HCT116 (cell line): ENCODE data around the gene RNF10. TPM values are rescaled to one million over a fixed set of nuclear protein-coding genes. Genes with fewer than 3 reads are reported as not detected.
"Not testable (repeated sequence)": the region's sequence is repeated elsewhere in the genome, so short reads cannot be mapped to it uniquely, and the experiment has no call there.

Source experiments
- ATAC-seq: fragments of 200-7000 bp; cut with Tn5 transposase; 2 replicates; pipeline ENCODE4 v1.9.1; 2020; ENCODE audit warnings: mild to moderate bottlenecking, moderate library complexity
- BruUV-seq: library from RNA; stranded (reverse); fragments of 400-500 nt; replicated peaks from 2 replicates; lab custom pipeline; 2021; lab: Mats Ljungman, UMichigan
- CTCF ChIA-PET: fragments of 300-600 bp; sonication (Branson Sonifier 250); formaldehyde crosslinking; loops from one replicate; lab custom pipeline; 2021; ENCODE audit warnings: antibody characterized with exemption; lab: Charles Lee
- POLR2A ChIA-PET: fragments of 300-600, 350-600 bp; sonication (Branson Sonifier 250); formaldehyde crosslinking; loops from one replicate; lab custom pipeline; 2021; ENCODE audit warnings: antibody characterized with exemption; lab: Charles Lee
- RAD21 ChIA-PET, 2 experiments: fragments of 300-600 bp; sonication (Branson Sonifier 250); formaldehyde crosslinking; loops; one replicate each; lab custom pipeline; 2023; ENCODE audit warnings: low total read pairs in 2 of 2; ENCODE audit not compliant: uncharacterized antibody in 2 of 2, unreplicated experiment in 2 of 2, low non-redundant PET in 1 of 2; lab: Charles Lee
- DNase-seq: peaks from one replicate; pipeline ENCODE4 v3.0.0-alpha.2; 2010; ENCODE audit warnings: low read depth, low spot score
- H2AFZ ChIP-seq: fragments of 200-600 bp; shearing (Covaris generic), sonication (generic); 2 replicates; pipeline ENCODE4 v1.6.1; 2017; ENCODE audit warnings: low read depth, mixed run types, mixed read lengths, antibody characterized with exemption, low read length; ENCODE audit not compliant: poor library complexity, severe bottlenecking
- H3K27ac ChIP-seq: 2 replicates; pipeline ENCODE4 v1.5.1; 2012; ENCODE audit warnings: low read depth, low read length
- H3K27me3 ChIP-seq: fragments of 200-600 bp; sonication (generic); 2 replicates; pipeline ENCODE4 v1.6.1; 2016; ENCODE audit warnings: mixed run types, low read length, mixed read lengths; ENCODE audit not compliant: insufficient read depth
- H3K36me3 ChIP-seq, 2 experiments: fragments of 200-500 bp in 1 of 2; fragments of 200-600 bp in 1 of 2; sonication (Bioruptor generic) in 1 of 2; sonication (generic) in 1 of 2; 2 replicates each; pipeline versions ENCODE4 v1.5.1 to v1.6.1; 2014 to 2016; ENCODE audit warnings: low read length in 2 of 2, inconsistent platforms in 1 of 2, mixed read lengths in 1 of 2, mixed run types in 1 of 2; ENCODE audit not compliant: insufficient read depth in 2 of 2, control insufficient read depth in 1 of 2
- H3K4me1 ChIP-seq, 2 experiments: fragments of 200-600 bp in 1 of 2; sonication (generic) in 1 of 2; 2 replicates each; pipeline versions ENCODE4 v1.5.1 to v1.6.1; 2012 to 2017; ENCODE audit warnings: low read length in 2 of 2, inconsistent platforms in 1 of 2, mild to moderate bottlenecking in 1 of 2, mixed read lengths in 1 of 2, mixed run types in 1 of 2, moderate library complexity in 1 of 2; ENCODE audit not compliant: insufficient read depth in 2 of 2, control insufficient read depth in 1 of 2
- H3K4me2 ChIP-seq: fragments of 200-600 bp; sonication (generic); 2 replicates; pipeline ENCODE4 v1.6.1; 2017; ENCODE audit warnings: mixed run types, low read length, mixed read lengths
- H3K4me3 ChIP-seq, 2 experiments: fragments of 200-600 bp in 1 of 2; sonication (generic) in 1 of 2; replicated peaks in 1 of 2; 2 replicates each; pipeline ENCODE4 v1.5.1; 2011 to 2016; ENCODE audit warnings: low read length in 2 of 2, control low read depth in 1 of 2, low read depth in 1 of 2, mild to moderate bottlenecking in 1 of 2, mixed read lengths in 1 of 2, mixed run types in 1 of 2
- H3K79me2 ChIP-seq: fragments of 200-600 bp; sonication (generic); 2 replicates; pipeline ENCODE4 v1.6.1; 2017; ENCODE audit warnings: mild to moderate bottlenecking, mixed run types, low read length, moderate library complexity, mixed read lengths; ENCODE audit not compliant: insufficient read depth
- H3K9ac ChIP-seq: fragments of 200-600 bp; sonication (generic); 2 replicates; pipeline ENCODE4 v1.6.1; 2016; ENCODE audit warnings: low read length, mixed read lengths
- H3K9me2 ChIP-seq: fragments of 200-600 bp; sonication (generic), shearing (Covaris generic); 2 replicates; pipeline ENCODE4 v1.6.1; 2017; ENCODE audit warnings: mixed run types, mild to moderate bottlenecking, moderate library complexity; ENCODE audit not compliant: insufficient read depth
- H3K9me3 ChIP-seq, 2 experiments: fragments of 200-500 bp in 1 of 2; fragments of 200-600 bp in 1 of 2; sonication (Bioruptor generic) in 1 of 2; sonication (generic) in 1 of 2; 2 replicates each; pipeline ENCODE4 v1.6.1; 2014 to 2017; ENCODE audit warnings: low read length in 2 of 2, mixed read lengths in 2 of 2, inconsistent platforms in 1 of 2, low read depth in 1 of 2, mild to moderate bottlenecking in 1 of 2, mixed run types in 1 of 2, moderate library complexity in 1 of 2; ENCODE audit not compliant: control insufficient read depth in 1 of 2, insufficient read depth in 1 of 2
- H4K20me1 ChIP-seq: fragments of 200-600 bp; sonication (generic), shearing (Covaris generic); 2 replicates; pipeline ENCODE4 v1.6.1; 2017; ENCODE audit warnings: mixed run types, mild to moderate bottlenecking, moderate library complexity; ENCODE audit not compliant: insufficient read depth
- CBX3 ChIP-seq: IDR thresholded peaks from 2 replicates; pipeline ENCODE4 v1.6.1; 2012; ENCODE audit warnings: low read depth
- CTCF ChIP-seq, 3 experiments: fragments of 200-600 bp in 1 of 3; sonication (generic) in 1 of 3; IDR thresholded peaks in 2 of 3; conservative IDR thresholded peaks in 1 of 3; 2 replicates each; pipeline ENCODE4 v1.5.1; 2012 to 2017; ENCODE audit warnings: low read depth in 2 of 3, low read length in 2 of 3, antibody characterized with exemption in 1 of 3, borderline replicate concordance in 1 of 3, control low read depth in 1 of 3, mild to moderate bottlenecking in 1 of 3, mixed read lengths in 1 of 3, mixed run types in 1 of 3, moderate library complexity in 1 of 3; ENCODE audit not compliant: insufficient read depth in 1 of 3
- EGR1 ChIP-seq: IDR thresholded peaks from 2 replicates; pipeline ENCODE4 v1.6.1; 2012; ENCODE audit warnings: low read depth
- JUND ChIP-seq: IDR thresholded peaks from 2 replicates; pipeline ENCODE4 v1.6.1; 2012
- POLR2AphosphoS5 ChIP-seq: IDR thresholded peaks from 2 replicates; pipeline ENCODE4 v1.6.1; 2011; ENCODE audit warnings: mild to moderate bottlenecking, low read depth, low read length, moderate library complexity
- RAD21 ChIP-seq: IDR thresholded peaks from 2 replicates; pipeline ENCODE4 v1.6.1; 2012; ENCODE audit warnings: low read depth, mild to moderate bottlenecking
- intact Hi-C: fragments of 100-400 bp; cut with micrococcal nuclease; formaldehyde crosslinking; loops from 2 replicates; pipeline ENCODE4 v1.10.0; 2022
- total RNA-seq: library from RNA; stranded (reverse); gene quantifications from one replicate; pipeline ENCODE4 v1.2.1, GENCODE V29; 2021; ENCODE audit not compliant: unreplicated experiment

RNF10 gene
- total RNA-seq, 1 experiment from 2014 or later = 141 TPM

- no peaks in the 10 kb centered on the region; the same call in 1 of the 2 replicates for H4K20me1 ChIP-seq
- H3K9me2 ChIP-seq = no peaks in the 10 kb centered on the region
- H3K36me3 ChIP-seq = no peaks in the 10 kb centered on the region
- peak overlapping the region; percentile 86 to 97 for H3K4me3 ChIP-seq
- TF ChIP-seq JUND (no peak; the same call in 1 of the 2 replicates), EGR1 (peak; percentile 35; the same call in 1 of the 2 replicates), POLR2AphosphoS5 (peak; percentile 24; the same call in 1 of the 2 replicates), RAD21 (no peak; the same call in 1 of the 2 replicates), CBX3 (0 out of 2 replicates have a peak, but pooled peaks have one; percentile 27), CTCF (IDR thresholded peaks at IDR 0.05 in 2 of 3, conservative IDR thresholded peaks at IDR 0.05 in 1 of 3; ENCODE audit: borderline replicate concordance in 1 of 3, insufficient read depth in 1 of 3, low read depth in 2 of 3, low read length in 2 of 3) (peak in 1 of 3 experiments; percentile 28; a peak in 2 of 6 replicates)
- TF ChIP-seq, all 23 proteins: peak for 4
- peak overlapping the region; percentile 68 for H3K27ac ChIP-seq
- peak overlapping the region; percentile 94 for H3K4me2 ChIP-seq
- peaks cover 5 to 18% of the 10 kb centered on the region in 2 experiments; a peak in 2 of 4 replicates for H3K4me1 ChIP-seq
- DNase-seq = peak; percentile 41
- peaks cover 15% of the 10 kb centered on the region for H3K79me2 ChIP-seq
- ChIA-PET POLR2A (interaction anchor here (0.6 to 1.3 kb wide), 3 partner anchors 34 to 329 kb away, joined by 3 to 7 read pairs (median 3); partner anchors contain the start of genes DYNLL1, RNU4-2 and RPLP0), CTCF (interaction anchor here (1.3 kb wide), 2 partner anchors 52 to 119 kb away, joined by 3 to 4 read pairs; partner anchors contain the start of gene POP5), RAD21 (no interaction called here)
- BruUV-seq = no TSS peak
- peak; percentile 49 for ATAC-seq
- H3K9ac ChIP-seq = peak overlapping the region; percentile 88
- intact Hi-C loops = loop anchor here (10.0 kb wide), 1 partner anchor 205 kb away; the partner anchor contains the start of gene PLA2G1B
- H3K9me3 ChIP-seq = no peaks in the 10 kb centered on the region
- H2AFZ ChIP-seq = peak overlapping the region; percentile 72
- H3K27me3 ChIP-seq = no peaks in the 10 kb centered on the region
Measured at GRCh38 chr12:120529641-120530417, 4.3 kb upstream of the RNF10 start.

GRCh38 chr12:120530418-120530761, 3.8 kb upstream of the RNF10 start:
- peaks cover 6 to 21% of the 10 kb centered on the region in 2 experiments; a peak in 3 of 4 replicates for H3K4me1 ChIP-seq
- H3K4me3 ChIP-seq = peak overlapping the region in 1 of 2 experiments; percentile 97; a peak in 3 of 4 replicates
- peak overlapping the region; percentile 68; the same call in 1 of the 2 replicates for H3K27ac ChIP-seq
- H3K9me2 ChIP-seq, H3K9me3 ChIP-seq, H3K27me3 ChIP-seq, DNase-seq, H4K20me1 ChIP-seq, BruUV-seq, RAD21 ChIA-PET, ATAC-seq, H3K9ac ChIP-seq, H2AFZ ChIP-seq, CTCF ChIA-PET, H3K36me3 ChIP-seq: not testable (repeated sequence)
- intact Hi-C loops = loop anchor here (10.0 kb wide), 1 partner anchor 206 kb away; the partner anchor contains the start of gene PLA2G1B
- H3K4me2 ChIP-seq = peak overlapping the region; percentile 94
- POLR2A ChIA-PET = interaction anchor here (1.2 kb wide), 1 partner anchor 329 kb away, joined by 3 read pairs; the partner anchor contains the start of gene RPLP0
- peaks cover 20% of the 10 kb centered on the region for H3K79me2 ChIP-seq
